Activated CD8-positive, alpha-beta T cell treated with anti-CD3 and anti-CD28 coated beads for 36 hours (primary cell): ENCODE results near the gene EIF4G3. TPM values are rescaled to one million over a fixed set of nuclear protein-coding genes. Genes with fewer than 3 reads are reported as not detected.

Experiments
- ATAC-seq: fragments of 200-7000 bp; cut with Tn5 transposase; one replicate; pipeline ENCODE4 v1.10.0; 2021; ENCODE audit warnings: mild to moderate bottlenecking, moderate library complexity
- CTCF ChIA-PET: fragments of 350-600 bp; sonication (Branson Sonifier 250); formaldehyde crosslinking; loops from one replicate; lab custom pipeline; 2021; ENCODE audit warnings: antibody characterized with exemption; lab: Charles Lee
- POLR2A ChIA-PET: fragments of 350-600 bp; sonication (Branson Sonifier 250); formaldehyde crosslinking; loops from one replicate; lab custom pipeline; 2021; ENCODE audit warnings: antibody characterized with exemption; lab: Charles Lee
- DNase-seq: peaks from one replicate; pipeline ENCODE4 v3.0.0-alpha.2; 2020
- H3K27ac Mint-ChIP-seq: one replicate; pipeline ENCODE4 v1.8.0; 2021; ENCODE audit warnings: mild to moderate bottlenecking, mixed read lengths
- H3K27me3 Mint-ChIP-seq: one replicate; pipeline ENCODE4 v1.8.0; 2021; ENCODE audit warnings: mixed read lengths
- H3K36me3 Mint-ChIP-seq: one replicate; pipeline ENCODE4 v1.8.0; 2021; ENCODE audit warnings: low read depth, mixed read lengths
- H3K4me1 Mint-ChIP-seq: one replicate; pipeline ENCODE4 v1.8.0; 2021; ENCODE audit warnings: low read depth, mixed read lengths
- H3K4me3 Mint-ChIP-seq: one replicate; pipeline ENCODE4 v1.8.0; 2021; ENCODE audit warnings: mild to moderate bottlenecking, moderate library complexity, mixed read lengths
- H3K9me3 Mint-ChIP-seq: one replicate; pipeline ENCODE4 v1.8.0; 2021; ENCODE audit warnings: mixed read lengths
- CTCF ChIP-seq: fragments of 200-600 bp; IDR thresholded peaks from one replicate; pipeline ENCODE4 v1.8.0; 2022; ENCODE audit warnings: antibody characterized with exemption, mild to moderate bottlenecking
- intact Hi-C: fragments of 100-400 bp; cut with micrococcal nuclease; formaldehyde crosslinking; loops from one replicate; pipeline ENCODE4 v1.10.0; 2022
- total RNA-seq, 2 experiments: library from RNA; stranded (reverse); gene quantifications; one replicate each; pipeline ENCODE4 v1.2.3, GENCODE V29; 2021

The EIF4G3 gene
- total RNA-seq, 2 experiments from 2014 or later, result 48.2 to 48.4 TPM

DNA sequence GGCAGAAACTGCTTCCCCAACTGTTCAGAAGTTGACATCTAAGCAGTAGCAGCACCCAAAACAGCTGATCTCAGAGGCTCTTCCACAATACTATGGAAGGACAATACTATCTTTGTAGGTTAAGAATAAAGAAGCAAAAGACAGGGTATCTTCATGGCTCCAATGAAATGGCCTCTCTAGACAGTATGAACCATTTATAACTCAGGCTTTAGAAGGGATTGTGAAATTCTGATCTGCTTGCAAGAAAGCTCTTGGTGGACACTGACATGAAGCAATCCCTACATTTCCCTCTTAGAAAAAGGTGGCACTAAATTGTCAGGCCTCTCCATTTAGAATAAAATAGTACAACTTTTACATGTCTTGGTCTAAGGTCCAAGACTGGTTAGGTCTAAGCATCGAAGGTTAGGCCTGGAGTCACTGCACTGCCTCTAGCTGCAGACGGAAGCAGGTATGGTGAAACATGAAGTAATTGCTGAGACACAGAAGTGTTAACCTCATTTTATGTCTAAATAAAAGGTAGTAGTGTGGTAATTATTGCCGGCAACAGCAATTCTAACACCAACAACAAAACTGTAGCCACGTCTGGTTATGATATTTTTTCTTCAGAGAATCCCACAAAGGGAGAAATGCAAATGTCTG is 339.0 kb downstream of the EIF4G3 start:
- CTCF ChIA-PET, result interaction anchor here (1.4 kb wide), 1 partner anchor 15 kb away, joined by 4 read pairs; no protein-coding TSS in a partner anchor
- no peaks in the 10 kb centered on the region for H3K4me1 Mint-ChIP-seq
- POLR2A ChIA-PET, result interaction anchor here (0.8 kb wide), 1 partner anchor 50 kb away, joined by 3 read pairs; the partner anchor contains the start of gene HP1BP3
- intact Hi-C loops, result no loop called here
- H3K9me3 Mint-ChIP-seq, result peaks cover 2% of the 10 kb centered on the region
- H3K4me3 Mint-ChIP-seq, result no peak overlapping the region
- no peaks in the 10 kb centered on the region for H3K27me3 Mint-ChIP-seq
- DNase-seq (no peak), ATAC-seq (no peak)
- H3K27ac Mint-ChIP-seq, result no peak overlapping the region
- H3K36me3 Mint-ChIP-seq, result peaks cover 26% of the 10 kb centered on the region
- no peak for TF ChIP-seq CTCF

GRCh38 chr1:20836230-20836629 is 340.5 kb downstream of the EIF4G3 start:
- Mint-ChIP-seq H3K27ac (no peak overlapping the region), H3K4me3 (no peak overlapping the region), H3K9me3 (peaks cover 2% of the 10 kb centered on the region), H3K4me1 (no peaks in the 10 kb centered on the region), H3K36me3 (peaks cover 26% of the 10 kb centered on the region), H3K27me3 (no peaks in the 10 kb centered on the region)
- intact Hi-C loops, result no loop called here
- no peak for DNase-seq
- CTCF ChIA-PET, result no interaction called here
- ATAC-seq, result no peak
- POLR2A ChIA-PET, result no interaction called here
- TF ChIP-seq CTCF, result no peak

- H3K4me1 Mint-ChIP-seq, result no peaks in the 10 kb centered on the region
- H3K36me3 Mint-ChIP-seq, result peaks cover 23% of the 10 kb centered on the region
- H3K27me3 Mint-ChIP-seq, result no peaks in the 10 kb centered on the region
- ChIA-PET POLR2A (no interaction called here), CTCF (no interaction called here)
- intact Hi-C loops, result no loop called here
- H3K27ac Mint-ChIP-seq, result no peak overlapping the region
- TF ChIP-seq CTCF, result no peak
- ATAC-seq (no peak), DNase-seq (no peak)
- H3K4me3 Mint-ChIP-seq, result no peak overlapping the region
- peaks cover 2% of the 10 kb centered on the region for H3K9me3 Mint-ChIP-seq
Observed at GRCh38 chr1:20834780-20835179, 341.9 kb downstream of the EIF4G3 start.

DNA sequence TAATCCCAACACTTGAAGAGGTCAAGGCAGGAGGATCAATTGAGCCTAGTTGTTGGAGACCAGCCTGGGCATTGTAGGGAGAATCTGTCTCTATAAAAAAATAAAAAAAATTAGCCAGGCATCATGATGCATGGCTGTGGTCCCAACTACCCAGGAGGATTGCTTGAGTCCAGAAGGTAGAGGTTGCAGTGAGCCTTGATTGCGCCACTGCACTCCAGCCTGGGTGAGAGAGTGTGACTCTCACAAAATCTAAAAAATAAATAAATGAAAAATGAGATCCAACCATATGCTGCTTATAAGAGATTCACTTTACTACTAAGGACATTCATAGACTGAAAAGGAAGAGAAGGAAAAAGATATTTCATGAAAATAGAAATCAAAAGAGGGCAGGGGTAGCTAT is 342.5 kb downstream of the EIF4G3 start:
- Mint-ChIP-seq H3K27me3 (no peaks in the 10 kb centered on the region), H3K4me3 (no peak overlapping the region), H3K9me3 (peaks cover 2% of the 10 kb centered on the region), H3K27ac (no peak overlapping the region), H3K4me1 (no peaks in the 10 kb centered on the region), H3K36me3 (peaks cover 21% of the 10 kb centered on the region)
- intact Hi-C loops, result no loop called here
- ChIA-PET POLR2A (no interaction called here), CTCF (no interaction called here)
- no peak for ATAC-seq
- no peak for DNase-seq
- no peak for TF ChIP-seq CTCF

DNA sequence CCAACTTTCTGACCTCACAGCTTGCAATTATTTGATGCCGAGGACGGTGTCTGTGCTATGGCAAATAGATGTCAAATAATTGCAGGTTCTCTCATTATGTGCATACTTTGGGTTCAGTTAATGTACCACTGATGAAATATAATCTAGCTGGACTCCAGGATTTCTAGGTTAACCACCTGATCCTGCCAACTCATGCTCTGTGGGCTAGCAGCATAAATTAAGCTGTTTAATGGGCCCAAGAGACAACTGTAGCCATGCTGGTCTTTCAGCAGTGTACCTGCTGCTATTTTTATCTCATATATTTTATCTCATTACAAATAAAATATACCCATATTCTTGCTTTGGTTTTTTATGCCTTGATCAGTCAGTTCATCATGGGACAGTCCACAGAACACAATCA is 346.3 kb downstream of the EIF4G3 start:
- intact Hi-C loops, result no loop called here

More for the DNA sequence above, 346.3 kb downstream of the EIF4G3 start:
- Mint-ChIP-seq H3K27ac (no peak overlapping the region), H3K9me3 (peaks cover 2% of the 10 kb centered on the region), H3K27me3 (no peaks in the 10 kb centered on the region), H3K4me3 (no peak overlapping the region), H3K4me1 (no peaks in the 10 kb centered on the region), H3K36me3 (peaks cover 25% of the 10 kb centered on the region)
- CTCF ChIA-PET, result interaction anchor here (1.0 to 1.5 kb wide), 5 partner anchors 11 to 371 kb away, joined by 3 to 5 read pairs (median 3); no protein-coding TSS in a partner anchor
- POLR2A ChIA-PET, result no interaction called here
- no peak for TF ChIP-seq CTCF
- no peak for DNase-seq
- ATAC-seq, result no peak
